ENCODE results near the gene POFUT2. TPM values are rescaled to one million over a fixed set of nuclear protein-coding genes. Genes with fewer than 3 reads are reported as not detected.
A peak's percentile ranks its signal among the peaks of the same experiment; 100 is the strongest.

Gene POFUT2
- total RNA-seq, 1 donor from 2014 or later: 62.5 TPM

GRCh38 chr21:45248301-45248892 lies 39.3 kb downstream of the POFUT2 start:
- Mint-ChIP-seq H3K4me3 (peak overlapping the region; percentile 31), H3K27me3 (ENCODE audit: low read depth) (peaks cover 9% of the 10 kb centered on the region), H3K4me1 (peaks cover 11% of the 10 kb centered on the region), H3K9me3 (peaks cover 23% of the 10 kb centered on the region), H3K27ac (no peak overlapping the region), H3K36me3 (peaks cover 5% of the 10 kb centered on the region)
- no peak for TF ChIP-seq CTCF (IDR thresholded peaks at IDR 0.05; ENCODE audit: unreplicated experiment)
- peak in 1 of 2 experiments; percentile 37 for DNase-seq (ENCODE audit: low spot score in 2 of 2, unreplicated experiment in 2 of 2)

- H3K4me3 Mint-ChIP-seq: no peak overlapping the region
- TF ChIP-seq CTCF (IDR thresholded peaks at IDR 0.05; ENCODE audit: unreplicated experiment): no peak
- H3K27me3 Mint-ChIP-seq (ENCODE audit: low read depth): peaks cover 9% of the 10 kb centered on the region
- H3K9me3 Mint-ChIP-seq: peaks cover 30% of the 10 kb centered on the region
- DNase-seq (ENCODE audit: low spot score in 2 of 2, unreplicated experiment in 2 of 2): peak in 1 of 2 experiments; percentile 25
- H3K4me1 Mint-ChIP-seq: peaks cover 11% of the 10 kb centered on the region
- H3K27ac Mint-ChIP-seq: no peak overlapping the region
- H3K36me3 Mint-ChIP-seq: peaks cover 9% of the 10 kb centered on the region
These were observed 41.0 kb downstream of the POFUT2 start for GRCh38 chr21:45246386-45247320.

GRCh38 chr21:45244799-45245340 lies 42.8 kb downstream of the POFUT2 start:
- Mint-ChIP-seq H3K9me3 (peaks cover 30% of the 10 kb centered on the region), H3K27me3 (ENCODE audit: low read depth) (peaks cover 9% of the 10 kb centered on the region), H3K4me3 (no peak overlapping the region), H3K4me1 (peaks cover 11% of the 10 kb centered on the region), H3K27ac (no peak overlapping the region), H3K36me3 (peaks cover 9% of the 10 kb centered on the region)
- DNase-seq (ENCODE audit: low spot score in 2 of 2, unreplicated experiment in 2 of 2): peak in 1 of 2 experiments; percentile 33
- TF ChIP-seq CTCF (IDR thresholded peaks at IDR 0.05; ENCODE audit: unreplicated experiment): no peak

- Mint-ChIP-seq H3K4me1 (peaks cover 1% of the 10 kb centered on the region), H3K27ac (no peak overlapping the region), H3K4me3 (no peak overlapping the region), H3K9me3 (peaks cover 30% of the 10 kb centered on the region), H3K27me3 (ENCODE audit: low read depth) (peaks cover 7% of the 10 kb centered on the region), H3K36me3 (peaks cover 9% of the 10 kb centered on the region)
- no peak for TF ChIP-seq CTCF (IDR thresholded peaks at IDR 0.05; ENCODE audit: unreplicated experiment)
- no peak for DNase-seq (ENCODE audit: low spot score in 2 of 2, unreplicated experiment in 2 of 2)
These were observed 44.1 kb downstream of the POFUT2 start for GRCh38 chr21:45243603-45244002.

- Mint-ChIP-seq H3K4me3 (no peak overlapping the region), H3K9me3 (peaks cover 43% of the 10 kb centered on the region), H3K36me3 (peaks cover 10% of the 10 kb centered on the region), H3K27ac (no peak overlapping the region), H3K27me3 (ENCODE audit: low read depth) (peaks cover 2% of the 10 kb centered on the region), H3K4me1 (no peaks in the 10 kb centered on the region)
- TF ChIP-seq CTCF (IDR thresholded peaks at IDR 0.05; ENCODE audit: unreplicated experiment): no peak
- DNase-seq (ENCODE audit: low spot score in 2 of 2, unreplicated experiment in 2 of 2): peak in 1 of 2 experiments; percentile 17
These were observed 46.3 kb downstream of the POFUT2 start for GRCh38 chr21:45241357-45241756.
